Endodermal cell (in vitro differentiated cells): ENCODE data around the gene RASGEF1B. TPM values are rescaled to one million over a fixed set of nuclear protein-coding genes. Genes with fewer than 3 reads are reported as not detected.

Experiments used
- DNase-seq: peaks from one replicate; pipeline ENCODE4 v3.0.0-alpha.2; 2017
- H3K27ac ChIP-seq: 2 replicates; pipeline ENCODE4 v1.5.1; 2013; ENCODE audit warnings: mild to moderate bottlenecking, low read depth, low read length, moderate library complexity
- H3K27me3 ChIP-seq: 2 replicates; pipeline ENCODE4 v1.6.1; 2013; ENCODE audit warnings: mild to moderate bottlenecking, low read length, moderate library complexity; ENCODE audit not compliant: insufficient read depth, control insufficient read depth, poor library complexity, severe bottlenecking
- H3K36me3 ChIP-seq: 2 replicates; pipeline ENCODE4 v1.7.0; 2013; ENCODE audit warnings: mild to moderate bottlenecking, low read length, moderate library complexity; ENCODE audit not compliant: control insufficient read depth, insufficient read depth
- H3K4me1 ChIP-seq: one replicate; pipeline ENCODE4 v1.7.0; 2013; ENCODE audit warnings: low read length; ENCODE audit not compliant: control insufficient read depth, insufficient read depth
- H3K4me3 ChIP-seq: 2 replicates; pipeline ENCODE4 v1.5.1; 2013; ENCODE audit warnings: mild to moderate bottlenecking, low read length, moderate library complexity
- H3K9ac ChIP-seq: 2 replicates; pipeline ENCODE4 v1.6.1; 2013; ENCODE audit warnings: mild to moderate bottlenecking, low read length, moderate library complexity; ENCODE audit not compliant: poor library complexity, severe bottlenecking; ENCODE audit errors: extremely low read depth
- H3K9me3 ChIP-seq: 2 replicates; pipeline ENCODE4 v1.6.1; 2013; ENCODE audit warnings: mild to moderate bottlenecking, low read length, moderate library complexity; ENCODE audit not compliant: control insufficient read depth
- H3K27ac Mint-ChIP-seq: 2 replicates; pipeline ENCODE4 v1.8.0; 2020; ENCODE audit warnings: mixed read lengths
- H3K27me3 Mint-ChIP-seq: 2 replicates; pipeline ENCODE4 v1.8.0; 2021; ENCODE audit warnings: mild to moderate bottlenecking, mixed read lengths; ENCODE audit not compliant: insufficient read depth
- H3K36me3 Mint-ChIP-seq: 2 replicates; pipeline ENCODE4 v1.8.0; 2020; ENCODE audit warnings: low read depth, mixed read lengths
- H3K4me1 Mint-ChIP-seq: 2 replicates; pipeline ENCODE4 v1.8.0; 2020; ENCODE audit warnings: mixed read lengths
- H3K4me3 Mint-ChIP-seq: 2 replicates; pipeline ENCODE4 v1.8.0; 2020; ENCODE audit warnings: mild to moderate bottlenecking, moderate library complexity, mixed read lengths
- H3K9me3 Mint-ChIP-seq: 2 replicates; pipeline ENCODE4 v1.8.0; 2020; ENCODE audit warnings: mild to moderate bottlenecking, mixed read lengths
- WGBS, 2 experiments: methylation state at CpG; one replicate each; pipeline versions ENCODE4 v1.1.5 to v1.1.7; 2013; ENCODE audit warnings: missing lambda C conversion rate in 2 of 2, mixed read lengths in 1 of 2; ENCODE audit not compliant: insufficient coverage in 1 of 2, insufficient read length in 1 of 2; 5-methylcytosine and 5-hydroxymethylcytosine counted together
- total RNA-seq, 2 donors: library from RNA; stranded (reverse); fragmentation: NEBNext Ultra II Directional in 1 of 2; extraction: Animal tissue kit (Norgen Biotek cat#: 25700) in 1 of 2; gene quantifications; 2 replicates in 1 of 2; 3 replicates in 1 of 2; pipeline ENCODE4 v1.2.1, GENCODE V29; 2021
- TF ChIP-seq, protein P1 (sequence below): fragments of 200-600 bp; sonication (generic); conservative IDR thresholded peaks from 2 replicates; pipeline ENCODE4 v1.5.0; 2021; ENCODE audit warnings: antibody characterized with exemption, mild to moderate bottlenecking

RASGEF1B gene
- total RNA-seq, 2 donors from 2014 or later, result 15.3 to 26.7 TPM

DNA sequence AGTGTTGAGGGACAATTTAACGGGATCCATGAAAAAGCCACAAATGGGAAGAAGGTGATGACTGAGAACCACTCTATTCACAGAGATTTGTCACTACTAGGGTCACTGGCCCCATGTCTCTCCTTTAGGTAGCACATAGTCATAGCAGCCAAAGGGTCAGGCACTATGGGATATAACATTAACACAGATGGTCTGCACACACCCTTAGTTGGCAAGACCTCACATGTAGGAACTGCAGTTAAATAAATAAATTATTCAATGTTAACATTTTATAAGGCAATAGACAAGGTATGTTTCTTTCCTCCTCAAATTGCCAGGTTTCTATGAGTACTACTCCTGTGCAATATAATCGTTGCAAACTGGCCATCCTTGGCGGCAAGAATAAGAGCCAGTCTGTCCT, 10.9 kb downstream of the RASGEF1B start:
- DNase-seq, result no peak
- Mint-ChIP-seq H3K4me1 (peaks cover 32% of the 10 kb centered on the region), H3K27me3 (no peaks in the 10 kb centered on the region), H3K27ac (no peak overlapping the region), H3K4me3 (no peak overlapping the region), H3K36me3 (peaks cover 26% of the 10 kb centered on the region), H3K9me3 (no peaks in the 10 kb centered on the region)
- Histone ChIP-seq H3K27me3 (no peaks in the 10 kb centered on the region), H3K36me3 (peaks cover 35% of the 10 kb centered on the region), H3K4me1 (peaks cover 10% of the 10 kb centered on the region), H3K27ac (peak overlapping the region; percentile 47), H3K9ac (no peak overlapping the region), H3K9me3 (no peaks in the 10 kb centered on the region), H3K4me3 (no peak overlapping the region)
- TF ChIP-seq, protein P1, sequence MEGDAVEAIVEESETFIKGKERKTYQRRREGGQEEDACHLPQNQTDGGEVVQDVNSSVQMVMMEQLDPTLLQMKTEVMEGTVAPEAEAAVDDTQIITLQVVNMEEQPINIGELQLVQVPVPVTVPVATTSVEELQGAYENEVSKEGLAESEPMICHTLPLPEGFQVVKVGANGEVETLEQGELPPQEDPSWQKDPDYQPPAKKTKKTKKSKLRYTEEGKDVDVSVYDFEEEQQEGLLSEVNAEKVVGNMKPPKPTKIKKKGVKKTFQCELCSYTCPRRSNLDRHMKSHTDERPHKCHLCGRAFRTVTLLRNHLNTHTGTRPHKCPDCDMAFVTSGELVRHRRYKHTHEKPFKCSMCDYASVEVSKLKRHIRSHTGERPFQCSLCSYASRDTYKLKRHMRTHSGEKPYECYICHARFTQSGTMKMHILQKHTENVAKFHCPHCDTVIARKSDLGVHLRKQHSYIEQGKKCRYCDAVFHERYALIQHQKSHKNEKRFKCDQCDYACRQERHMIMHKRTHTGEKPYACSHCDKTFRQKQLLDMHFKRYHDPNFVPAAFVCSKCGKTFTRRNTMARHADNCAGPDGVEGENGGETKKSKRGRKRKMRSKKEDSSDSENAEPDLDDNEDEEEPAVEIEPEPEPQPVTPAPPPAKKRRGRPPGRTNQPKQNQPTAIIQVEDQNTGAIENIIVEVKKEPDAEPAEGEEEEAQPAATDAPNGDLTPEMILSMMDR, result no peak
- WGBS, 2 experiments, result 91 to 94% methylated on average over 3 of the region's 3 CpGs

DNA sequence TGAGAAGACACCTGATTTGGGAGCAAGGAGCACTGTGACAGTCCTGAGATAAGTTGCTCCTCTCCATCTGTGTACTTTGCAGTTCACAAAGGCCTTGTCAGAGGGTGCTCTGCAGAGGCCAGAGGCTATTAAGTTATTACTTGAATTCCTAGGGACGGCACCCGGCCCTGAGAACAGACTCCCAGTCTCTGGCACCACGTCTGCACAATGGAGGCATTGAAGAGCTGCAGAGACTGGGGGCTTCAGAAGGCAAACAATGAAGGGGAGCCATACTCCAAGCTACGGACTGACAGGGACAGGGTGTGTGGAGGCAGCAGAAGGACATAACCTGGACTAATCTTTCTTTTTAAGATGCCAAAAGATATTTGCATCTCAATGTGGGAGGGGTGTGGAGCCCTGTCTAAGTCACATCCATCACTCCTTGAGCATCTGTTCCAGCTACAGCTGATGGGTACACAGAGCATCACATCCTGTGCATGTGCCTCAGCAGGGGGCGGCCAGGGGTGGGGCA, 11.5 kb downstream of the RASGEF1B start:
- no peaks in the 10 kb centered on the region for H3K9me3 Mint-ChIP-seq
- peak overlapping the region; percentile 69 for H3K27ac Mint-ChIP-seq
- no peaks in the 10 kb centered on the region for H3K27me3 ChIP-seq
- no peaks in the 10 kb centered on the region for H3K9me3 ChIP-seq
- H3K4me3 ChIP-seq, result no peak overlapping the region
- TF ChIP-seq, protein P1, result no peak
- peaks cover 41% of the 10 kb centered on the region for H3K36me3 ChIP-seq
- WGBS, 2 experiments, result 78 to 84% methylated on average over 4 to 5 of the region's 5 CpGs
- H3K36me3 Mint-ChIP-seq, result peaks cover 29% of the 10 kb centered on the region
- H3K4me1 Mint-ChIP-seq, result peaks cover 28% of the 10 kb centered on the region
- no peak overlapping the region for H3K27ac ChIP-seq
- H3K9ac ChIP-seq, result no peak overlapping the region
- H3K4me3 Mint-ChIP-seq, result no peak overlapping the region
- H3K4me1 ChIP-seq, result peaks cover 10% of the 10 kb centered on the region
- no peaks in the 10 kb centered on the region for H3K27me3 Mint-ChIP-seq
- DNase-seq, result no peak

DNA sequence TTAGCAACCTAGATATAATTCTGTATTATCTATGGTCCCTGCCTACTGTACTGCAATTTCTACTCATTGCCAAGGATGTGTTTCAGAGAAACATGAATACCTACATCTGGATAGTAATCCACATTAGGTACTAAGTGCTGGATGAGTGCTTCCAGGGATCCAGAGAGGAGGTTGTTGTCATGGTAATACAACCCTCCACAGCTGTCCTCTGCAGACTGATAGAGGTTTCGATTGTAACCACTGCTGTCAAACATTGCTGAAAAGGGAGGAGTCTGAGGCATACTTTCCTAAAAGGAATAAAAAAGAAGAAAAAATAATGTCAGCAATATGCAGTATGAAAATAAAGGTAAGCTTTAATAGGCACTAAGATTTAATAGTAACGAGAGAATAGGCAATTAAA, 12.5 kb downstream of the RASGEF1B start:
- H3K27me3 ChIP-seq, result no peaks in the 10 kb centered on the region
- TF ChIP-seq, protein P1, result no peak
- Mint-ChIP-seq H3K27me3 (no peaks in the 10 kb centered on the region), H3K4me3 (no peak overlapping the region), H3K27ac (no peak overlapping the region), H3K9me3 (no peaks in the 10 kb centered on the region), H3K4me1 (peaks cover 21% of the 10 kb centered on the region), H3K36me3 (peaks cover 36% of the 10 kb centered on the region)
- no peaks in the 10 kb centered on the region for H3K9me3 ChIP-seq
- H3K36me3 ChIP-seq, result peaks cover 47% of the 10 kb centered on the region
- WGBS, 2 experiments, result 91 to 100% methylated on average over 1 to 2 of the region's 2 CpGs
- H3K4me3 ChIP-seq, result no peak overlapping the region
- H3K9ac ChIP-seq, result no peak overlapping the region
- no peak for DNase-seq
- no peak overlapping the region for H3K27ac ChIP-seq
- peaks cover 10% of the 10 kb centered on the region for H3K4me1 ChIP-seq
